Activated CD4-positive, CD25-positive, alpha-beta regulatory T cell treated with anti-CD3 and anti-CD28 coated beads, Interleukin-2, amount 50 U/mL, for 24 hours (primary cell): Measurements from ENCODE around the gene NR2C2.

Experiments used
- ATAC-seq, 2 donors: fragments of 150-1000 bp; cut with Tn5 transposase; one replicate each; pipeline ENCODE4 v1.10.0; 2021; ENCODE audit warnings: mild to moderate bottlenecking in 1 of 2, moderate library complexity in 1 of 2

NR2C2 gene

DNA sequence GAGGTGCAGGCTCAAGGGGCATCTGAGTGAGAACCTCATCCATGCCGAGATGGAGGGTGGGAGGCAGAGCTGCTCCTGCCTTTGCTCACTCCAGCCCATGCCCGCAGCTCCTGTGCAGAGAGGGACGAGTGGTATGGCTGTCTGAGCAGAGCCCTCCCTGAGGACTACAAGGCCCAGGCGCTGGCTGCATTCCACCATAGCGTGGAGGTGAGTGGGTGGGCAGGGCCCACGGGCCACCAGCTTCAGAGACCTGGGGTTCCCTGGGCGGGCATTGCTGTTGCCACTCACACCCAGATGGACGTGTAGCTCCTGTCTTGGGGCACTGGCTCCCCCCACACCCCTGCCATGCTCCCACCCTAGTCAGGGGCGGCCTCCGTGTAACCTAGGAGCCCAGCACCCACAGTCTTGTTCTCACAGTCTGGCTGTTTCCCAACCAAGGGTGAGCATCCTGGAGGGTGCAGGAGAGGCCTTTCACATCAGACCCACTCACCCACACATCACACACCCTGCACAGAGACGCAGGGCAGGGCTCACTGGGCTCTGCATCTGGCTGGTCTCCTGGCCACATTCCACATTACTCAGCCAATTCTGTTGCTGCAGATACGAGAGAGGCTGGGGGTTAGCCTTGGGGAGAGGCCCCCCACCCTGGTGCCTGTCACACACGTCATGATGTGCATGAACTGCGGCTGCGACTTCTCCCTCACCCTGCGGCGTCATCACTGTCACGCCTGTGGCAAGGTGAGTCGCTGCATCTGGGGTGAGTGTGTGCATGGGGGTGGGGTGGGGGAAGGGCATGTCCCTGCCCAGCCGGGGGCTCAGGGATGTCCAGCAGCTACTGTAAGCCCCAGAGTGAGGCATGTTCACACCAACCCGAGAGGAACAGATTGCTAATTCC is 25.3 kb upstream of the NR2C2 start:
- no peak for ATAC-seq

- ATAC-seq: no peak
Observed at GRCh38 chr3:14922863-14923262, 24.5 kb upstream of the NR2C2 start.

DNA sequence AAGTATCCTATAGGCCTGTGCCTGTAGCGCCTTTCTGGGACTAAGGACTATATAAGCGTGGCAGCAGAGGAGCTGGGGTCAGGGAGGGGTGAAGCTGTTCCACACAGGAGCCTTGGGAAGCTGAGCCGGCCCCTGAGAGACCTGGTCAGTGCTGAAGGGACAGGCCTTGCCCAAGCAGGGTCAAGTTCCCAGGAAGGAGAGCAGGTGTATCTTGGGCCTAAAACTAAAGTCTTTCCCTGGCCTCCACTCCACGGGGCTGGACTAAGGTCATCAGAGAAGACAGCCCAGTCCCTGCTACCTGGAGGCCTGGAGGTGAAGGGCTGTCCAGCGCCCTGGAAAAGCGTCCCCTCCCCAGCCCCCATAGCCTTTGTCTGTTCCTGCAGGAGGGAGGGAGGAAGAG is 23.9 kb upstream of the NR2C2 start:
- no peak for ATAC-seq

DNA sequence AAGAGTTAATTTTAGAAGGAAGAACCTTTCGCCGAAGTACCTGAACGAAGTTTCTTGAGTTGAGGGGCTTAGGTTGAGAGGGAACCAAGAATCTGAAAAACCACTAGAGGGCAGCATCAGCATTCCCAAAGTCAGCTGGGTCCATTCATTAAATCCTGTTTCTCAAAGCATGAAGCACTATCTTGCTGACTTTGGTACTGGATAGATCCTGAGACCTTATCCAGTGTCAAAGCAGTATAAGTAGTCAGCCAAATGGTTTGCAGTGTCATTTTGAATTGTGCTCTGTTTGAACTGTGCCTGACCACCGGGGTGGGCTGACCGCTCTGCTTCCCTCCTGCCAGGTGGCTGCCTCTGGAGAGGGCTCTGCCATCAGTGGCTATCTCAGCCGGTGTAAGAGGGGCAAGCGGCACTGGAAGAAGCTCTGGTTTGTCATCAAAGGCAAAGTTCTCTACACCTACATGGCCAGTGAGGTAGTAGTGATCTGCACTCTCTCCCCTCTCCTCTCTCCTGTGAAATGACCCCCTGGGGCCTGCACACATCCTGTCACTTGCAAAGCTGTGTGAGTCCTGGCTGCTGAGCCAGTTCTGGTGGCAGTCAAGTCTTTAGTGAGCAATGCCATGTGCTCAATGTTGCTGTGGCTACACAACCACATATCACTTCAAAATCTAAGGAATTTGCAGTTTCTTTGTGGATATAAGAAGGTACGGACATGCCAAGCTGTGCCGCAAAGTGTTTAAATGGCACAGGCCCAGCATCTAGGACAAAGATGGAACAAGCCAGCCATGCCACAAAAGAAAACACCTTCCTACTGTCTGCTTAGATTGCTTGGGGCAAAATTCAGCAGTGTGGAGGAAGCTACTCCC is 21.4 kb upstream of the NR2C2 start:
- no peak for ATAC-seq

DNA sequence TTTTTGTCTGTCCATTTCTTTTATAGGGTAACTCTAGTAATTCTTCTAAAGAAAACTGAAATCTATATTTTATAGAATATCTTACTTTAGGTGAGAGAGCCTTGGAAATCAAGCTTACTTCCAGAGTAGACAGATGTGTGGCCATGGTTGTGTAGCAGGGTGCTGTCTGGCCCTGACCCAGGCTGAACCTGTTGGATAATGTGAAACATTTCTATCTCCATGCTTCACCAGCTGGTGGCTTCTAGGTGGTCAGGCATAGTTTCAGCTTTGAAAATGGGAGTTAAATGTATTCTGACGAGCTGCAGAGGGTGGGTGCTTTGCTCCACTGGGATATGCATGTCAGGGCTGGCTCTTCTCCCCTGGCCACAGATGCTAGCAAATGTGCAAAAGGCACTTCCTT is 20.8 kb upstream of the NR2C2 start:
- ATAC-seq: no peak

DNA sequence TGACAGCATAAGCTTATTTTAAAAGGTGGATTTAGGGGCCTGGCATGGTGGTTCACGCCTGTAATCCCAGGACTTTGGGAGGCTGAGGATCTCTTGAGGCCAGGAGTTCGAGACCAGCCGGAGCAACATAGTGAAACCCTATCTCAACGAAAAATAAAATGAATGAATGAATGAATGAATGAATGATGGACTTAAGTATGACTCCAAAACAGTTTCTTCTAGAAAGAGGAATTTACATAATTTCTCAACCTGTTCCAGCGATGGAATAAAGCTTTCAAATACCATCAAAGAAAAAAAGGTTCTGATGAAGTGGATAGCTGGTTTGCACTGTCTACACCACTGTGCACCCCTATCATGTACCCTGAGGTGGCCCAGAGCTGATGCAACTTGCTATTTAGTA is 20.1 kb upstream of the NR2C2 start:
- no peak for ATAC-seq

GRCh38 chr3:14929310-14930074 is 17.9 kb upstream of the NR2C2 start:
- ATAC-seq: no peak

DNA sequence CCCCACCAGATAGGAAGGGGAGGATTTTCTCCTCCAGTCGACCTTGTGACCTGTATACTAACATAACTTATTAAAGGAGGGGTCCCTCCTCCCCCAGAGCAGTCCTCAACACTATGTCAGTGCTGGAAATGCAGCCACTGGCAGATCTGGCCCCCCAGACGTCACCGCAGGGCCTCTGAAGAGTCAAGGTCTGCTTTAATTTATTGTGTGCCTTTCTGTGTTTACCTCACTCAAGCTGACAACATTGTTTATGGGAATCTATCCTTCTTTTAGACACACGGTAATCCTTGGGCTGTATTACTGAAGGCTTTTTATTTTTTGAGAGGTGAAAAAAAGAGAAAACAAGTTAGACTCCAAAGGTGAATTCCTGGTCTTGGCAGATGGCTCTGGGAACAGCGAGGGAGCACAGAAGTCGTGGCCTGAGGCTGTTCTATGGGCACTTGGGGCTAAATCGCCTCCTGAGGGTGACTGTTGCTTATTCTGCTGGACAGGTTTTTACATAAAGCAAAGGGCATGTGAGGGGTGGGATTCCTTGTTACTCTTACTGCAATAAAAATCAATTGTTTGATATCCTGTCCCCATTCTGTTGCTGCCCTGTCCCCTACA is 13.5 kb upstream of the NR2C2 start:
- ATAC-seq: no peak

- no peak for ATAC-seq
Observed at GRCh38 chr3:14935592-14936345, 11.6 kb upstream of the NR2C2 start.

DNA sequence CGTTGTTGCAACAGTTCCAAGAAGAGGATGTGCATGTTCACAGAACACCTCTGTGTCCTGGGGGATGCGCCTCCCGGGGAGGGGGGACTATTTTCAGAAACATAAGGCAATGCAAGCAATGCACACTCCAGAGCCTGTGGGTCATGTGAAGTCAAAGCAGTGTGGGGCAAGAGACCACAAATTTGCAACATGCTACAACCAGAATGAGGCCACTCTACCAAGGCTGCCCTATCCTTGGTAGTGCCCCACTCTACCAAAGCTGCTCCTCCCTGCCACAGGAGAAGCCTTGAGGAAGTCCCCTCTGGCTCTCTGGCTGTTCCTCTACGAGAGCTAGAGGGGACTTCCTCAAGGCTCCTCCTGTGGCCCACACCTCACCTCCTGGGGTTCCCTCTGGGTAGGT is 8.4 kb upstream of the NR2C2 start:
- ATAC-seq: no peak

DNA sequence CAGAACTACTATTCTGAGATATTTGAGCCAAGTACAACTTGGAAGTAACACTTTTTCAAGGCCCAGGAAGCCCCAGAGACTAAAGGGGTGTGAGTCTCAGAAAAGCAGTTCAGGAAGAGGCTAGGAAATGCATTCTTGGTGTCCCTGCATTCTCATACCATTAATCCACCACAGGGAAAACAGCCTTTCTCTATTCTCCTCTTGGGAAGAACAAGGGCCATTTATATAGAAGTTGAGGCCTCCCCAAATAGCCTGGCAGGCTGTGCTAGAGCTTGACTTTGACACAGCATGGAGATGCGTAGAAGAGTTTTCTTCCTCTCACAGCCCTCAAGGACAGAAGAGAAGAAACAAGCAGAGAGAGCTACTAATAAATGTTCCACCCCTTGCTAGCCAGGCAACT is 5.5 kb upstream of the NR2C2 start:
- ATAC-seq: no peak

DNA sequence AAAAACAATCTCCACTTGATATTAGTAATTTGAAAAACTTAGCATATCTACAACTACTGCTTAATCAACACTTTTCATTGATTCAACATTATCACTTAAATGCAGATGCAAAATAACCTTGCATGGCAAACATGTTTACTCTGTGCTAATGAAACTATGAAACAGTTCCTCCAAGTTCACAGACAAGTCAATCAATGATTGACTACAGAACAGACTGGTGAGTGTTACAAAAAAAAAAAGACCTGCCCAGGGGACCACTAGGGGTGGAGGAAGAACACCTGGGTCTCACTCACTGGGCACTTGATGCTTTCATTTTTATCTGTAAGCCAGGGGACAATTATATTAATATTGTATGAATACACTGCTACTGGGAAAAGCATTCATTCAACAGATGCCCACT is 4.3 kb upstream of the NR2C2 start:
- no peak for ATAC-seq

- no peak for ATAC-seq
Observed at GRCh38 chr3:14946236-14946635, 1.1 kb upstream of the NR2C2 start.

DNA sequence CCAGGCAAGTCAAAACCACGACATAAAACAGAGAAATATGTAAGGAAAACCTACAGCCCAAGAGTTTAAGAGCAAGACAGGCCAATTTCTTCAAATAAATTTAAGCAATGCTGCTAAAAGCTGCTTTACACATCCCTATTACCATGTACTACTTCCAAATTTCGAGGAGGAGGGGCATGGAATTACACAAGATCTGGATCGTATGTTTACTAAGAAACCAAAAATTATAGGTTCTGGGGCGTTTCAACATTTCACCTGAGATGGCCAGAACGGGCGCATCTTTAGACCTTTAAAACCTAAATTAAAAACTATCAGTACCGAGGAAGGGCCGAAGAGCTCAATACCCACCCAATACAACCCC is 664 bp upstream of the NR2C2 start:
- ATAC-seq: no peak

DNA sequence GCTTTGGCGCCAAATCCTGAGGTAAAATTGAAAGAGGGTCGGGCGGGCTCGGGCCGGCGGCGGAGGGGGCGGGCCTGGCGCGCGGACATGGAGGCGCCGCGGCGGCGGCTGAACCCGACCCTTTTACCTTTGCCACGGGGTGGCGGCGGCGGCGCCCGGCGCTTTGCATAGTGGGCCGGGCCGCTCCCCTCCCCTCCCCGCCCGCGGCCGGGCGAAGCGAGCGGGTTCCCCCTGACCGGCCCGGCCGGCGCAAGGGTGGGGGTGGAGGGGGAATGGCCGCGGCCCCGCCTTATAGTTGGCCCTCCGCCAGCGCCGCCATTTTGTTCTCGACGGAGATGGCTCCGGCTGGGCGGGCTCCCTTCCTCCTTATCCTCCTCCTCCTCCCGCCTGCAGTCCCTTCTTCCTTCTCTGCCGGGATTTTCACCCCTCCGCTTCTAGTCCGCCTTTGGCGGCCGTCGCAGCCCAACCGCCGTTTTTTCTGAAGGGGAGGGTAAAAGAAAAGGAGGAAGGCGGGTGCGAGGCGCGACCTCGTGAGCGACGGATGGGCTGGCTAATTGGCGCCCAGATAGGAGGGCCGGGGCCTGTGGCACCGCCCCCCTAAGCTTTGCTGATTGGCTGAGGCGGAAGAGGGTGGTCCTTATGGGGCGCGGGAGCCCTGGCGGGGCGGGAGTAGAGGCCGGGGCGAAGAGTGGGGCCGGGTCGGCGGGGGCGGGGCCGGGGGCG is 664 bp downstream of the NR2C2 start:
- ATAC-seq: peak; percentile 94 to 95

- ATAC-seq: no peak
Observed at GRCh38 chr3:14948609-14949038, 1.2 kb downstream of the NR2C2 start.

- ATAC-seq: no peak
Observed at GRCh38 chr3:14949126-14949525, 1.7 kb downstream of the NR2C2 start.

GRCh38 chr3:14950274-14950673 is 2.9 kb downstream of the NR2C2 start:
- no peak for ATAC-seq

DNA sequence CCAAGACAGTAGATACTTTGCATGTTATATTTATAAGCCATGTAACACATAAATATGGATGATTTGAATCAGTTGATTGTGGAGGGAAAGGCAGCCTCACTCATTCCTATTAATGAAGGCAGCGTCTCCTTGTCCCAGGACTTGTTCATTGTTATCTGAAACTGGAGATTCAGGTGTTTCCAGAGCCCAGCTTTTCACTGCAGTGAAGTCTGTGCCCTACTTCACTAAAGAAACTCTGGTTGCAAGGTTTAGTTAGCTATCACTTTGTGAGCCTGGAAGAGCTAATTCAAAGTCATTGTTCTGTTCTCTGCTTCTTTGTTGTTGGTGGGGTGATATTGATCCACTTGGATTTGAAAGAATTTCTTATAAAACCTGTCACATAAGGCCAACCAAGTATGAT is 9.8 kb downstream of the NR2C2 start:
- ATAC-seq: no peak

GRCh38 chr3:14957925-14958324 is 10.5 kb downstream of the NR2C2 start:
- ATAC-seq: no peak

- ATAC-seq: peak; percentile 53 to 61
Observed at GRCh38 chr3:14959359-14959943, 12.1 kb downstream of the NR2C2 start.
